HG02840 (cell line): Measurements from ENCODE around the gene GPR132.

Source experiments
- ATAC-seq: cut with Tn5 transposase; IDR thresholded peaks from one replicate; pipeline ENCODE4 v1.9.1; 2021; ENCODE audit warnings: mild to moderate bottlenecking, moderate library complexity, moderate number of reproducible peaks; ENCODE audit not compliant: unreplicated experiment, low FRiP score

Gene GPR132

DNA sequence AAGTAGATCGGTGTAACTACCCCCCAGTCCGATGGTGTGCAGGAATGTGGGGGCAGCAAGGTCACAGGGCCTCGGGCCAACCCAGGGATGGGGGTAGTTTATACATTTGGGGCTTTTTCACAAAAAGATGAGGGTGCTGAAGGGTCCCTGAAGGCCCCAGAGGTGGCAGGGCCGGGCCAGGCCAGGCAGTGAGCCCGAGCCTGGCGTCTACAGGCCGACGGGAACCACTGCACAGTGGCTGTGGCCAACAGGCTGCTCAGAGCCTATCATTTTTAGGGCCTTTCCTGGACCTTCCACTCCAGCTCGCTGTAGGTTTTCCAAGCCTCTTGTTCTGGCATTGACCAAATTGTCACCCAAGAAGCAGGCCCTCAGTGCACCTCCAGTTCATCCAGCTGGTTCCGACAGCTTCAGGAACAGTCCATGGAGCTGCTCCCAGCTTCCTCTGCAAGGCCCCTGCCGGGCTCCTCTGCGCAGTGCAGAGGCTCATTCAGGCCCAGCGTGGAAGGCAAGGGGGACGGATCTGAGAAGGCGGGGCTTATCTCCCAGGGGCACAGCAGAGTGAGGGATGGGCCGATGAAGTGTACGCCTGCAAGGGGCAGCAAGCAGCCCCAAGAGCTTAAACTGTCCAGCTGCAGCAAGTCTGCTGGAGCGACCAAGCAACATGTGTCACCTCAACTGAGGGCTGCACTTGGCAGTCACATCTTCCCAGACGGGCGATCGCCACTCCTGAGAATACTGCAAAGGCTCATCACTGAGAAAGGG lies 58.2 kb downstream of the GPR132 start:
- ATAC-seq: no peak

DNA sequence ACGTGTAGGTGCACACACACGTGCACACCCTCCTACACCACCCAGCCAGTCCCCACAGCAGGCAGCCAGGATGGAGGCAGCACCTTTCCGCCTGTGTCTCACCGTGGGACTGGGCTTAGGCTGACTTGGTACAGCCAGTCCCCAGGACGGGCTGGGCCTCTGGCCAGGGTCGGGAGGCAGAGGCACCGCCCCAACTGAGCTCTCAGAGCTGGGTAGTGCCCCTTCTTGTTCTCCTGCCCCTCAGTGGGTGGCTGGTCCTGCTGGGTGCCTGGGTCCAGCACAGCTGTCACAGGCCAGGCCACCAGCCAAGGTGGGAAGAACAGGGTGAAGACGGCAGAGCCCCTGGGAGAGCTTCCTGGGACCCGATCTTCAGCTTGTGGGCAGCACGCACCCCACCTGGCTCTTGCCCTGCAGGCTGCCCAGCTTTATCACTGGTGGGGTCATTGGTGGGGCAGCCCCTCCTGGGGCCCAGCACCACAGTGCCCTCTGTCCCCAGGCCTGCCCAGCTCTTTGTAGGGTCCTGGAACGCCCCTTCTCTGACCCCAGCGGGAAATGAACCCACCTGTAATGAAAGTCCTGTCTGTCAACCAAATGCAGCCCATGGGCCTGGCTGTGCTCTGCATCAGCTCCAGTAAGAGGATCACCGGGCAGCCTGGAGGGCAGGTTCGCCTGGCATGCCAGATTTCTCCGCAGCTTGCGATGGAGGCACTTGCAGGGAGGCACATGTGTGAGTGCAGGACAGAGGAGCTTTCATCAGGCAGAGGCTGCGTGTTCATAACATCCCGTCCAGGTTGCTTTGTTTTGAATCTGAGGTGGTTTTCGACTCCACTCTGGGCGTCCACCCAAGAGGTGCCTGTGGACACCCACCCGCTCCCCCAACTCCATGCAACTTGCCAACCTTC lies 59.0 kb downstream of the GPR132 start:
- ATAC-seq: no peak

DNA sequence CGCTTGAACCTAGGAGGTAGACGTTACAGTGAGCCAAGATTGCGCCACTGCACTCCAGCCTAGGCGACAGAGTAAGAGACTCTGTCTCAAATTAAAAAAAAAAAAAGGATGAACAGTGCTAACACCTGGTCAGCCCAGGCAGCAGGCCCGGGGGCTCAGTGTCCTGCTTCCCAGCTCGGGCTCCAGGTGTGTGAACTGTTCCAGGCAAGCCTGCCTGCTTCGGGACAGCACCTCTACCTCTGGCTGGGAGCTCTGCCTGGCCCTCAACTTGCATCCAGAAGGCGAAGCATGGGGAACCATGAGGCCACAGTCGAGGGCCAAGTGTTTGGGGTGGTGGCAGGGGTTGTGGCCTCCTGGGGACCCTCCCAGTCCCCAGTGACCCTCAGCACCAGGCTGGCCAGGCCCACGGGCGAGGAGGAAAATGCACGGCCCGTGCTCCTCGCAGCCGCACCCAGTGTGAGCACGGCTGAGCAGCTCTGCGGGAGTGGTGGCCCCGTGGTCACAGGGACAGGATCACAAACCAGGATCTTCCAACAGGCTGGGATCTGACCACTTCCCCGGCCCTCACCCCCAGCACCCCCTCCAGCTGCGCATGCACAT lies 59.8 kb downstream of the GPR132 start:
- ATAC-seq: no peak
